OCI-M2 (cell line): ENCODE results near the gene EEF1AKMT1.
"Not testable (repeated sequence)": the region's sequence is repeated elsewhere in the genome, so short reads cannot be mapped to it uniquely, and the experiment has no call there.

Experiments used
- DNase-seq: peaks from one replicate; lab custom pipeline; 2025; ENCODE audit not compliant: unreplicated experiment; lab: John Stamatoyannopoulos, UW

The EEF1AKMT1 gene

DNA sequence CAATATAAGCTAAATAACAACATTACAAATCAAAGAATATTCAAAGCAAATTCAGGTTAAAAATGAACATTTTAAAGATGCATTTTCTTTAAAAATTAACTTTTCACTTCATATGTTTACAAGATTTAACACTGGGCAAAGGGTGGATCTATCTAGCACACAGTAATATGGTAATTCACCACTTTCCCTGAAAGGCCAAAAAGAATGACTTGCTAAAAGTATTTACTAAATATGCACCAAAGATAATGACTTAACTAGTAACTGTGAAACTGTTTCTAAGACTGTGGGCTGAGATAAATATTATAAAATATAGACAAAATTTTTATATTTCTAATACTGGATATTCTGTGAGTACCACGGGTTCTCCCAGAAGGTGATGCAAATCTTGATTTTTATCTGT is 4.5 kb upstream of the EEF1AKMT1 start:
- no peak for DNase-seq

DNA sequence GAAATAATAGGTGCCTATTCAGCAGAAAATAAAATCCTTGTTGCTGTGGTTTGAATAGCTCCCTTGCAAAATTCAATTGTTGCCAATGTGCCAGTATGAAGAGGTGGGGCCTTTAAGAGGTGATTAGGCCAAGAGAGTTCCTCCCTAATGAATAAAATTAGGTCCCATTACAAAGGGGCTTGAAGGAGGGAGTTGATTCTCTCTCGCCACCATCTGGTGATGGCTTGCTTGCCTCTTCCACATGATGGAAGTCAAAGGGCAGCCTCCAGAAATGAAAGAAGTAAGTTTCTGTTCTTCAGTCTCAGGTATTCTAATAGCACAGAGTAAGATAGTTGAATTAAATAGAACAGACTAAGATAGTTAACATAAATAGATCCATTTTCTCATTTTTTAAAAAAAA is 3.0 kb upstream of the EEF1AKMT1 start:
- DNase-seq, result no peak

DNA sequence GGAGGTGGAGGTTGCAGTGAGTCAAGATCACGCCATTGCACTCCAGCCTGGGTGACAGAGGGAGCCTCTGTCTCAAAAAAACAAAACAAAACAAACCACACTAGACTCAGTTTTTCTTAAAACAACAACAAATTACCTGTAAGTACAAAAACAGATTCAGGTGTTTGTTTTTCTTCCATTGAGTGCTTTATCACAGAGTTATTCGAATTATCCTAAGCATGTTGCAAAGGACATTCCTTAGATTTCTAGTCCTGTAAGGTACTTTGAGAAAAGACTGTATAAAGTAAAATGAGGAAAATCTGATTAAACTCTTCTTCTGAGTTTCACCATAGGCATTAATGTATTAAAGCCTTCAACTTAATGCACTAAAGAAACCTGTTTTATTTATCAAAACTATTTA is 2.2 kb upstream of the EEF1AKMT1 start:
- DNase-seq, result no peak

DNA sequence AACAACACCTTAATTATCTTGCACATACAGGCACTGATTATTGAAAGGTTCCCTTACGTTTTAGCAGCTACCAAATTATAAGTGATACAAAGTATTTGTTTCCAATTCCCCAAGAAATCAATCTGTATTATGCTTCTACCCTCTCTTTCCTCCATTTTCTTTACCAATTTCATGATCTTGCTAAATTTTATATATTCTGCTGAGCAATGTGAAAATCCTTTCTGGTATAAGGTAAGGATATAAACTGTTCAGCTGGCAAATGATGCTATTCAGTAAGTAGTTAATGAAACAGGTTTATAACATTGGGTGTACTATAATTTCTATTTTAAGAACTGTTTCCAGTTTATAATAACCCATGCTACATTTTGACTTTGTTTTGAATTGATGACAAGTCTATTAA is 985 bp upstream of the EEF1AKMT1 start:
- DNase-seq, result no peak

DNA sequence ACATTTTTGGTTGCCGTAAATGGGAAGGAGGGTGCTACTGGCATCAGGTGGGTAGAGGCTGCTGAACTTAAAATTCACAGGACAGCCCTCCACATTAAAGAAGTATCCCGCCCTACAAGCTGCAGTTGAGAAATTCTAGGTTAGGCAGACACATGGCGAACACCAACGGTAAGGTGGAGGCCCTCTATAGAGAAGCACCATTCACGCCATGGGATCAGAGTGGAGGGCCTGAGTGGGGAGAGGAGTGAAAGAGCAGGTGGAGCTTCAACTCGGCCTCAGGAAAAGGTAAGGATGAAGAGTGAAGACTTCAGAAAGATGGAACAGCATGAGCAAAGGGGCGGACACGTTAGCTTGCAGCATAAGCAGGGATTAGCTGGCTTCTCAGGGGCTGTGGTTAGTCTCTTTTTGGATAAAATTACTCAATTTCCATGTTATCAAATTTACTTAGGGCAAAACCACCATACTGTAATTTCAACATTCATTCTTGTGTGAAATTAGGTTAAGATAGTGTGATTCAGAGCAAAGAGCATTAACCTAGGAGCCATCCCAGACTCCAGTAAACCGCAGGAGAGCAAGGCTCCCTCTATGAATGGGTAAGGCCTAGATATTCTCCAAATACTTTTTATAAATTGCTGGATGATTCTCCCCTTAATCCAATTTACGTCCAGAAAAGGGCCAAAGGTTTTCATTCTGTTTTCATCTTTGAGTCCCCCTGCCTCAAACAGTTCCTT is 1.2 kb downstream of the EEF1AKMT1 start:
- DNase-seq, result no peak

DNA sequence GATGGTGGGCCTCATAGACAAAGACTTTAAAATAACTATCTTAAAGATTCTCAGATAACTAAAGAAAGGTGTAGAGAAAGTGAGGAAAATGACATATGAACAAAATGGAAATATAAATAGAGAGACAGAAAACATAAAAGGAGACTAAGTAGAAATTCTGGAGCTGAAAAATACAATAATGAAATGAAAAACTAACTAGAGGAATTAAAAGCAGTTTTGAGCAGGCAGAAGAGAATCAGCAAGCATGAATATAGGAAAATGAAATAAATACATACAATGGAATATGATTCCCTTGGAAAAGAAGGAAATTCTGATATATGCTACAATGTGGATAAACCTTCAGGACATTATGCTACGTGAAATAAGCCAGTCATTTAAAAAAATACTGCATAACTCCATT is 3.9 kb downstream of the EEF1AKMT1 start:
- DNase-seq, result no peak

DNA sequence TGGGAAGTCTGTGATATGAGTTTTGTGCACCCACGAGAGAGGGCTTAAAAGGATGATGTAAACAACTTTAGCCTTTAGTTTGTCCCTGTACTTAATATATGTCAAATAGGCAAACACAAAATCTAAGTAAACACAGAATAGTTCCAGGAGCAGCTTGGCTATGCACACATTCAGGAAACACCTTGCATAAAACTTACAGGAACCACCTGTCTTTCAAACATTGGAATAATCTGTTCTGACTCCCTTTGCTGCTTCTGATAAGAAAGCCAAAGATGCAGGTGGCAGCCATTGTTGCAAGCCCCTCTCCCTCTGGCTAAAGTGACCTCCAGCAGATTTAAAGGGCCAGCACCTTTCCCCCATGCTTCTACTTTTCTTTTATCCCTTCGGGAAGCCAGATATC is 4.7 kb downstream of the EEF1AKMT1 start:
- DNase-seq, result no peak

DNA sequence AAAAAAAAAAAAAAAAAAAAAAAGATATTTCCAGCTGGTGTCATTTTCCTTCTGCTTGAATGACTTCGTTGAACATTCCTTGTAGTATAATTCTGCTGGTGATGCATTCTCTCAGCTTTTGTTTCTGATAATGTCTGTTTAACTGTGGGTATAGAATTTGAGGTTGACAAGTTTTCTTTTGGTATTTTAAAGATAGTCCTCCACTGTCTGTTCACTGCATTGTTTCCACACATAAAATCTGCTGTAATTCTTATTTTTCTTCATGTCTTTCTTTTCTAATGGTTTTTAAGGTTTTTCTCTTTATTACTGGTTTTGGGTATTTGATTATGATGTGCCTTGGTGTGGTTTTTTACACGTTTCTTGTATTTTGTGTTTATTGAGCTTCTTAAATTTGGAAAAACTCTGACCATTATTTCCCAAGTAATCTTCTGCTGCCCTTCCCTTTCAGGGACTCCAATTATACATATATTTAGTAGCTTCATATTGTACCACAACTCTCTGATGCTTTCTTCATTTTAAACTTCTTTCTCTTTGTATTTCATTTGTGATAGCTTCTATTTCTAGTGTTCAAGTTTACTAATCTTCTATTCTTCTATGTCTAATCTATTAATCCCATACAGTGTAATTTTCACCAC is 6.3 kb downstream of the EEF1AKMT1 start:
- no peak for DNase-seq

DNA sequence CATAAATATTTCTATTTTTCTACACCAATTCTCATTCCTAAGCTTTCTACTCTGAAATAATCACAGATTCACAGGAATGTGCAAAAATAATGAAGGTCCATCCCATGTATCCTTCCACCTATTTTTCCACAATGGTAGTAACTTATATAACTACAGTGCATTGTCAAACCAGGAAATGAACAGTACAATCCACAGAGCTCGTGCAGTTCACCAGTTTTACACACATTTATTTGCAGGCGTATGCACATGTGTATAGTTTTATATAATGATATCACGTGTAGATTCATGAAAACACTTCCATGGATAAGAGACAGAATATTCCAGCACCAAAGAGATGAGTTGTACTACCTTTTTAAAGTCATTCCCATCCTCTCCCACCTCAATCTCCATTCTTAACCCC is 12.9 kb downstream of the EEF1AKMT1 start:
- no peak for DNase-seq

DNA sequence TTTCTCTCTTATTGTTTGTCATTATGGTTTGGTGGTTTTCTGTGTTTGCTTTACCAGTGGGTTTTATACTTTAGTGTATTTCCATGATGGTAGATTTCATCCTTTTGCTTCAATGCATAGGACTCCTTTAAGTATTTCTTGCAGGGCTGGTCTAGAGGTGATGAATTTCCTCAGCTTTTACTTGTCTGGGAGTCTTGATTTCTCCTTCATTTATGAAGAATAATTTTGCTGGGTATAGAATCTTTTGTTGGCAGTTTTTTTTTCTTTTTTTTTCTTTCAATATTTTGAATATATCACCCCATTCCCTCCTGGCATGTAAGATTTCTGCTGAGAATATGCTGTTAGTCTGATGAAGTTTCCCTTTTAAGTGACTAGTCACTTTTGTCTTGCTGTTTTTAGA is 19.8 kb downstream of the EEF1AKMT1 start:
- no peak for DNase-seq

DNA sequence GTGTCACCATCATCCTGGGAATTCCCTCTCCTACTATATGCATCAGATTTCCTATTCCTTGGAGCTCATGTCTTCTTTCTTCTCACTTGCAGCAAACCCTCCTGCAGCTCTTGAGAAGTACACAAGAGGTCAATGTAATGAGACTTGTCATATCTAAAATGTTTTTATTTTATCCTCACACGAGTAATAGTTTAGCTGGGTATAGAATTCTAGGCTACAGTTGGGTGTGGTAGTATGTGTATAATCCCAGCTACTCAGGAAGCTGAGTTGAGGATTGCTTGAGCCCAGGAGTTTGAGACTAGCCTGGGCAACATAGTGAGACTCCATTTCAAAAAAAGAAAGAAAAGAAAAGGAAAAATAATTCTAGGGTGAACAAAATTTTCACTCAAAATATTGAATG is 24.4 kb downstream of the EEF1AKMT1 start:
- no peak for DNase-seq

DNA sequence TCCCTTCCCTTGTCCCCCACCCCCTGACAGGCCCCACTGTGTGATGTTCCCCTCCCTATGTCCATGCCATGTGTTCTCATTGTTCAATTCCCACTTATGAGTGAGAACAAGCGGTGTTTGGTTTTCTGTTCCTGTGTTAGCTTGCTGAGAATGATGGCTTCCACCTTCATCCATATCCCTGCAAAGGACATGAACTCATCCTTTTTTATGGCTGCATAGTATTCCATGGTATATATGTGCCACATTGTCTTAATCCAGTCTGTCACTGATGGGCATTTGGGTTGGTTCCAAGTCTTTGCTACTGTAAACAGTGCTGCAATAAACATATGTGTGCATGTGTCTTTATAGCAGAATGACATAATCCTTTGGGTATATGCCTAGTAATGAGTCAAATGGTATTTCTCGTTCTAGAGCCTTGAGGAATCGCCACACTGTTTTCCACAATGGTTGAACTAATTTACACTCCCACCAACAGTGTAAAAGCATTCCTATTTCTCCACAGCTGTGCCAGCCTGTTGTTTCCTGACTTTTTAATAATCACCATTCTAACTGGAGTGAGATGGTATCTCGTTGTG is 29.8 kb downstream of the EEF1AKMT1 start:
- DNase-seq, result not testable (repeated sequence)

DNA sequence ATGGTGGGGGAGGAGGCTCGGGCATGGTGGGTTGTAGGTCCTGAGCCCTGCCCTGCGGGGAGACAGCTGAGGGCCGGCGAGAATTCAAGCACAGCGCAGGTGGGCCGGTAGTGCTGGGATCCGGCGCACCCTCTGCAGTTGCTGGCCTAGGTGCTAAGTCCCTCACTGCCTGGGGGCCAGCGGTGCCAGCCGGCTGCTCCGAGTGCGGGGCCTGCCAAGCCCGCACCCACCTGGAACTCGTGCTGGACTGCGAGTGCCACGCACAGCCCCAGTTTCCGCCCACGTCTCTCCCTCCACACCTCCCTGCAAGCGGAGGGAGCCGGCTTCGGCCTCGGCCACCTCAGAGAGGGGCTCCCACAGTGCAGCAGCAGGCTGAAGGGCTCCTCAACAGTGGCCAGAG is 33.7 kb downstream of the EEF1AKMT1 start:
- DNase-seq, result no peak

DNA sequence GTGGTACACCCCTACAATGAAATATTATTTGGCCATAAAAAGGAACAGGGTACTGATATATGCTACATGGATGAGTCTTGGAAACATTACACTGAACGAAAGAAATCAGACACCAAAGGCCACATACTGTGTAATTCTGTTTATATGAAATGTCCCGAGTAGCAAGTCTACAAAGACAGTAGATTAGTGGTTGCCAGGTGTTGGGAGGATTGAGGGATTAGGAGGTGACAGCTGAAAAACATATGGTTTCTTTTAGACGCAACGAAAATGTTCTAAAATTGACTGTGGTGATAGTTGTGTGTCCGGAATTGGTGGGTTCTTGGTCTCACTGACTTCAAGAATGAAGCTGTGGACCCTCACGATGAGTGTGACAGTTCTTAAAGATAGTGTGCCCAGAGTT is 35.1 kb downstream of the EEF1AKMT1 start:
- no peak for DNase-seq

DNA sequence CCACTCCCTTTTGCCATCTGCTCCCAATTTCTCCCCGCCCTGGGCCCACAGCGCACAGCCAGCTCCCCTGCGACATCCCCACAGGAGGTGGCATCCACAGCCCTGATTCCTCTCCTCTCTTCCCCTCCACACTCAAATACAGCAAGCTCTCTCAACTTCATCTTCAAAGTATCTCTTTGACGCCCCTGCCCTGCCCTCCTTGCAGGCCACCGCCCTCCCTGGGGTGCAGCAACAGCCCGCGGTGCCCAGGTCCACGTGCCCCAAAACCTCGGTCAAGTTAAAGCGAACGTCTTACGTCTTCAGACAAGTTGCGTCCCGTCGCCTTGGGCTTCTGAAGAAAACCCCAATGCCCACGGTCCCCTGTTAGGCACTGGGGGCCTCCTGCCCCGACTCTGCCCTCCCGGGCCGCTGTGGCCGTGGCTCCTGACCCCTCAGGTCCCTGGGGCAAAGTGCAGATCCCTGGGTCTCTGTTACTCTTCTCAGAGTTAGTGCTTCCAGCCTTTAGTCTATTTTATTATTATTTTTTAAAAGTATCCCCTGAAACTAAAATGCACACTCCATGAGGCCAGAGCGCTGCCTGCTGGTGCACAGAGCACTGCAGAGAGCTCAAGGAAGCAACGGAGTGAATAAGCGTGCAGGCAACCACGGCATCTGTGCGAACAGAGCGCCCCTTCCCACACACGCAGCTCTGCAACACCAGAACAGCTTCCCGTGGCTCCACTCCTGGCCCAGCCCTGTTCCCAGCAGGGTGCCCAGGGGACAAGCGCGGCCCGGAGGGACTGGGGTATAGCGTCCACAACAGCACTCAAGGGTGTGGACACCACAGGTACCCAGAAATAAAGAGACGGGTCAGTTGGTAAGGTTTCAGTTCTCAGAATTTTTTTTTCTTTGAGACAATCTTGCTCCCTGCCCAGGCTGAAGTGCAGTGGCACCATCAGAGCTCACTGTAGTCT is 43.9 kb downstream of the EEF1AKMT1 start:
- no peak for DNase-seq

DNA sequence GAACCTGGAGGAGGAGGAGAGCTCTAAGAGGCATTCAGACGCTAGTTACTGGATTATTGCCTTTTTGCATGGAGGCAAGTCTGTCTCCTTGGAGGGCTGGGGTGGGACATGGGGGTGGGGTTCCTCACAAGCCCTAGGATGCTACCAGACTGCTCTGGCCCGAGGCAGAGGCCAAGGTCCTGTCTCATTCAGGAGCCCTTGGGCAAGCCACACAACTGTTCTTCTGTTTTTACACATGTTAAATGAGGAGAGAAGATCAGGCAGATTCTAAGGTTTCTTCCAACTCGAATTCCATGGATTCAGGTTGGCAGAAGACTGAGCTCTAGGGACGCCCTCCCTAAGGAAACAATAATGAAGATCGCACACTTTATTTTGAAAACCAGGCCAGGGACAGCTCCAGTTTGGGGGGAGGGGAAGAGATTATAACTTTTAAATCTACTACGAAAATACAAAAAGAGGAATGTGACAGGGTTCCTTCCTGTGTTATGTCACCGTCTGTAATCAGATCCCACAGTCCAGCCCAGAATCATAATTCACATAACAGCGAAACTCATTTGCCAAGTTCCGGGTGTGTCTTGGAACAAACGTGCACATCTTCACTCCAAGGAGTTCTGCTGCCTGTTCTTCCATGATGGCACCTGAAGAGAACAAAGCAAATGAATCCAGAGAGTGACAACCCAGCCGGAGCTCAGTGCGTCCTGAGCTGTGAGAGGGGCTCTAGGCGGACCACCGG is 45.0 kb downstream of the EEF1AKMT1 start:
- no peak for DNase-seq

DNA sequence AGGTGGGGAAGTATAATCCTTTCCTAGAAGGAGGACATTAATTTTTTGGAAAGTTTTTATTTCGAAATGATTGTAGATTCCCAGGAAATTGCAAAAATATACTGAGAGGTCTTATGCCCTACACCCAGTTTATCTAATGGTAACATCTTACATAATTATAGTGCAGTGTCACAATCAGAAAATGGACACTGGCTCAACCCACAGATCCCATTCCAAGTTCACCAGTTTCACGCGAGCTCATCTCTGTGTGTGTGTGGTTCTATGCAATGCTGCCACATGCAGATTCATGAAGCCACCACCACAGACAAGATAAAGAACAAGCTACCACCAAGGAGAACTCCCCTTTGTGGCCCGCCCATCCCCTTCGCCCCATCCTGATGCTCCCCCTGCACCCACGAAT is 45.9 kb downstream of the EEF1AKMT1 start:
- no peak for DNase-seq

DNA sequence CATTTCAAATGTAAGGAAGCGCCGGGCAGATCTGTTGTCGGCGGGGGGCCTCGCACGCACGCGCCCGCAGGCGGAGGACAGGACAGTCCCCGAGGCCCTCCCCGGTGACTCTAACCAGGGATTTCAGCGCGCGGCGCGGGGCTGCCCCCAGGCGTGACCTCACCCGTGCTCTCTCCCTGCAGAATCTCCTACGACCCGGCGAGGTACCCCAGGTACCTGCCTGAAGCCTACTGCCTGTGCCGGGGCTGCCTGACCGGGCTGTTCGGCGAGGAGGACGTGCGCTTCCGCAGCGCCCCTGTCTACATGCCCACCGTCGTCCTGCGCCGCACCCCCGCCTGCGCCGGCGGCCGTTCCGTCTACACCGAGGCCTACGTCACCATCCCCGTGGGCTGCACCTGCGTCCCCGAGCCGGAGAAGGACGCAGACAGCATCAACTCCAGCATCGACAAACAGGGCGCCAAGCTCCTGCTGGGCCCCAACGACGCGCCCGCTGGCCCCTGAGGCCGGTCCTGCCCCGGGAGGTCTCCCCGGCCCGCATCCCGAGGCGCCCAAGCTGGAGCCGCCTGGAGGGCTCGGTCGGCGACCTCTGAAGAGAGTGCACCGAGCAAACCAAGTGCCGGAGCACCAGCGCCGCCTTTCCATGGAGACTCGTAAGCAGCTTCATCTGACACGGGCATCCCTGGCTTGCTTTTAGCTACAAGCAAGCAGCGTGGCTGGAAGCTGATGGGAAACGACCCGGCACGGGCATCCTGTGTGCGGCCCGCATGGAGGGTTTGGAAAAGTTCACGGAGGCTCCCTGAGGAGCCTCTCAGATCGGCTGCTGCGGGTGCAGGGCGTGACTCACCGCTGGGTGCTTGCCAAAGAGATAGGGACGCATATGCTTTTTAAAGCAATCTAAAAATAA is 52.1 kb downstream of the EEF1AKMT1 start:
- DNase-seq, result no peak

DNA sequence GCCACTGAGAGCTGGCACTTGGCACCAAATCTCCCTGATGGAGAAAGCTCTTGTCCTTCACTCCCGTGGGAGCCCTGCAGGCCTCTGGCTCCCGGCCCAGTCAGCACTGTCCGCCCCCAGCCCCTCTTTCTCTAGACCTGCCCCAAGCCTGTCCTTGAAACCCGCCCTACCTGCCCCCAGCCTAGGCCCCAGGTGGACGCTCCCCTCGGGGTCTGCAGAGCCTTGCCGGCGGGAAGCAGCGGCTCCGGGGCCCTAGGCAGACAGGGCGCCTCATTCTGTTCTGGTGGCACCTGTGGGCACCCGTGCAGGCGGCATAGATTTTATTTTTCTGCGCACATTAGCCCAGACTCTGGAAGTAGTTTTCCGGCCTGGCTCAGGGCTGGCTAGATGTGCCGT is 52.7 kb downstream of the EEF1AKMT1 start:
- DNase-seq, result no peak

DNA sequence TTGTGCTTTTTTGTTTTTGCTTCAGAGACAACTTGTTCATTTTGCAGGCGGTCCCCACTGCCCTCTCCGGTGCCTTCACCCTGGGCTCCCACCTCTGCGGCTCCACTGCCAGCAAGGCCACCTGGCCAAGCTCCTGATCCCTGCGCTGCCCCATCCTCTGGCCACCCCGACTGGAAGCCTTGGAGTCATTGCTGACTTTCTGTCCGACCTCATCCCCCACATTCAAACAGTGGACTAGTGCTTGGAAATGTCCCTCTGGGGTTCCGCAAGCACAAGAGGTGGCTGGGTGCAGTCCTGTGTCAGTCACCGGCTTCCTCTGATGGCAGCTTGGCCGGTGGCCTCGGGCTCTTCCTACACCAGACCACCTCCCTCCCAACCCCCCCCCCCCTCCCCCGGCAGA is 53.3 kb downstream of the EEF1AKMT1 start:
- no peak for DNase-seq
